Stimulated activated memory B cell treated with anti-CD40 and anti-IgM and Interleukin-4, amounts not matched to agents 10 μg/mL and 1 μg/mL and 100 μg/mL, for 72 hours (primary cell): ENCODE data around the gene YIPF5.

Experiments used
- ATAC-seq: fragments of 150-1000 bp; cut with Tn5 transposase; 2 replicates; pipeline ENCODE4 v1.10.0; 2021
- H3K27ac Mint-ChIP-seq: one replicate; pipeline ENCODE4 v1.8.0; 2022; ENCODE audit warnings: mild to moderate bottlenecking, mixed read lengths
- H3K27me3 Mint-ChIP-seq: one replicate; pipeline ENCODE4 v1.8.0; 2022; ENCODE audit warnings: mixed read lengths
- H3K36me3 Mint-ChIP-seq: one replicate; pipeline ENCODE4 v1.8.0; 2022; ENCODE audit warnings: mixed read lengths
- H3K4me1 Mint-ChIP-seq: one replicate; pipeline ENCODE4 v1.8.0; 2022; ENCODE audit warnings: mixed read lengths
- H3K4me3 Mint-ChIP-seq: one replicate; pipeline ENCODE4 v1.8.0; 2022; ENCODE audit warnings: mild to moderate bottlenecking, moderate library complexity, mixed read lengths
- H3K9me3 Mint-ChIP-seq: one replicate; pipeline ENCODE4 v1.8.0; 2022; ENCODE audit warnings: mixed read lengths

Gene YIPF5

DNA sequence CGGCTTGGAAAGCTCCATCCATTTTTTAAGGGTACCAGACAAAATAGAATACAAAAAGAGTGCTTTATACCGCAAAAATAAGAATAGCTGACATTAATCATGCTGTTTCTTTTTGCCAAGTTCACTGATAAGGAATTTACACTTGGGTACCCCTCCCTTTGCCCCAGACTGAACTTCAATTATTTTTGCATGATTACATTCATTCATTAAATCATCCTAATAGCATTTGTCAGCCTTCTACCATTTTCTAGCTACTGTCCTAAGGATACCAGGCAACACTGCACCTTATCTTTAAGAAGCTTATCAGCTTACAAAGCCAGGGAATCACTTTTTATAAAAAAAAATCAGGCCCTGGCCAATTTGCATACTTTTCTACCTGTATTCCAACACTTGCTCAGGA is 48.4 kb downstream of the YIPF5 start:
- Mint-ChIP-seq H3K9me3 (peaks cover 3% of the 10 kb centered on the region), H3K27me3 (peaks cover 15% of the 10 kb centered on the region), H3K4me3 (no peak overlapping the region), H3K4me1 (no peaks in the 10 kb centered on the region), H3K36me3 (no peaks in the 10 kb centered on the region), H3K27ac (no peak overlapping the region)
- ATAC-seq = no peak

DNA sequence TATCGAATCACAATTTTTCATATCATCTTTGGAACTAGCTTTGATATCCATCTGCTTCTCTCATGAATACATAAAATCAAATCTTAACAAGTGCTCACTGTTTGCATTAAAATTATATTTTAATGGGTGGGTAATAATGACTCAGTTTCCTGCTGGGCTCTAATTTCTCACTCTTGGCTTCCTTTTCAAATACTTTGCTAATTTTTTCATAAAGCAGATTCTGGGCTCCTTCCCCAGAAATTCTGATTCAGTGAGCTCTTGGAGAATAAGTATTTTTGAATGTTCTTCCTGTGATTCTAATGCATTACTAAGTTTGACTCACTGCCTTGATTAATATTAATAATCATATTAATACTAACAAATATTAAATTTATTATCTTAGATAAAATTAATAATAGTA is 48.9 kb downstream of the YIPF5 start:
- no peaks in the 10 kb centered on the region for H3K36me3 Mint-ChIP-seq
- no peak overlapping the region for H3K4me3 Mint-ChIP-seq
- H3K27ac Mint-ChIP-seq = no peak overlapping the region
- peaks cover 3% of the 10 kb centered on the region for H3K9me3 Mint-ChIP-seq
- H3K4me1 Mint-ChIP-seq = no peaks in the 10 kb centered on the region
- ATAC-seq = no peak
- peaks cover 15% of the 10 kb centered on the region for H3K27me3 Mint-ChIP-seq

DNA sequence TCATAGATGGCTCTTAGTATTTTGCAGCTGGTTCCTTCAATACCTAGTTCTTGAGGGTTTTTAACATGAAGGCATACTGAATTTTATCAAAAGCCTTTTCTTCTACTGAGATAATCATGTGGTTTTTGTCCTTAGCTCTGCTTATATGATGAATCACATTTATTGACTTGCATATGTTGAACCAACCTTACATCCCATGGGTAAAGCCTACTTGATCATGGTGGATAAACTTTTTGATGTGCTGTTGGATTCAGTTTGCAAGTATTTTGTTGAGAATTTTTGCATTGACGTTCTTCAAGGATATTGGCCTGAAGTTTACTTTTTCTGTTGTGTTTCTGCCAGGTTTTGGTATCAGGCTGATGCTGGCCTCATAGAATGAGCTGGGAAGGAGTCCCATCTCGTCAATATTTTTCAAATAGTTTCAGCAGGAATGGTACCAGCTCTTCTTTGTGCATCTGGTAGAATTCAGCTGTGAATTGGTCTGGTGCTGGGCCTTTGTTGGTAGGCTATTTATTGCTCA is 49.7 kb downstream of the YIPF5 start:
- no peaks in the 10 kb centered on the region for H3K36me3 Mint-ChIP-seq
- no peak for ATAC-seq
- peaks cover 3% of the 10 kb centered on the region for H3K9me3 Mint-ChIP-seq
- no peak overlapping the region for H3K4me3 Mint-ChIP-seq
- H3K4me1 Mint-ChIP-seq = no peaks in the 10 kb centered on the region
- H3K27ac Mint-ChIP-seq = no peak overlapping the region
- peaks cover 15% of the 10 kb centered on the region for H3K27me3 Mint-ChIP-seq

DNA sequence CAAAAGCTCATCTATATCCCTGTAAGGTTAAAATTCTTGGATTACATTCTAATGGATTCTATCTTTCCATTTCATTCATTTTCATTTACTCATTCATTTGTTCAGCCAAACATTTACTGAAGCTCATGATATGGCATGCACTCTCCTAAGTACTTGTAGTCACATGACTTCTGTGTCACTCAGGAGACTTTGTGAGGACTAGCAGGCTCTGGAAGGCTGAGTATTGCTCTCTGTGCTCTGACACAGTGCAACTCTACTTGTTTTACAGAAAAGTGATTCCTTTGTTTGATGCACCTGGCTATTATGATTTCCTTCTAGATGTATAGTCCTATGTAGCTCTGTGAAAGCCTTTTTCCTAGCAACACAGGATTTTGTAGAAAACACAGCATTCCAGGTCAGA is 53.0 kb downstream of the YIPF5 start:
- no peak for ATAC-seq
- no peaks in the 10 kb centered on the region for H3K36me3 Mint-ChIP-seq

DNA sequence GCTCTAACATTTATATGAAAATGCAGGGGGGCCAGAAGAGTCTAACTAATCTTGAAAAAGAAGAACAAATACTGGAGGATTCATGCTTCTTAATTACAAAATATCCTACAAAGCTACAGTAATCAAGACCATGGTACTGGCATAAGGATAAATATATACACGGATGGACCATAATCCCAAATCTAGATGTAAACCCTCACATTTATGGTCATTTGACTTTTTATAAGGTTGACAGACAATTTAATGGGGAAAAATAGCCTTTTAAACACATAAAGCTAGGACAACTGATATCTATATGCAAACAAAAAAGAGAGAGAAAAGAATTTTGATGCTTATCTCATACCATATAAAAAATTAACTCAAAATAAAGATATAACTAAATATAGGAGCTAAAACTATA is 55.9 kb downstream of the YIPF5 start:
- Mint-ChIP-seq H3K36me3 (no peaks in the 10 kb centered on the region), H3K4me1 (no peaks in the 10 kb centered on the region), H3K9me3 (peaks cover 3% of the 10 kb centered on the region), H3K27me3 (peaks cover 22% of the 10 kb centered on the region), H3K4me3 (no peak overlapping the region), H3K27ac (no peak overlapping the region)
- no peak for ATAC-seq

More for the DNA sequence above, 53.0 kb downstream of the YIPF5 start:
- no peaks in the 10 kb centered on the region for H3K4me1 Mint-ChIP-seq
- H3K4me3 Mint-ChIP-seq = no peak overlapping the region
- H3K9me3 Mint-ChIP-seq = peaks cover 3% of the 10 kb centered on the region
- H3K27ac Mint-ChIP-seq = no peak overlapping the region
- H3K27me3 Mint-ChIP-seq = peaks cover 7% of the 10 kb centered on the region
